Astrocyte of the cerebellum (primary cell): ENCODE measurements around the gene PCNT.

Experiments
- DNase-seq: peaks from one replicate; pipeline ENCODE4 v3.0.0-alpha.2; 2011; ENCODE audit warnings: low read depth
- H3K4me3 ChIP-seq: 2 replicates; pipeline ENCODE4 v1.5.1; 2011; ENCODE audit warnings: mild to moderate bottlenecking, low read depth, low read length, moderate library complexity
- in situ Hi-C: cut with HindIII; loops from 2 replicates; pipeline ENCODE4 v1.10.0; 2017; ENCODE audit warnings: low sequenced_read_pairs
- TF ChIP-seq, protein P1 (sequence below): IDR thresholded peaks from 2 replicates; pipeline ENCODE4 v1.5.1; 2012; ENCODE audit warnings: low read length, low read depth, moderate library complexity, mild to moderate bottlenecking; ENCODE audit errors: missing control alignments

Gene PCNT

DNA sequence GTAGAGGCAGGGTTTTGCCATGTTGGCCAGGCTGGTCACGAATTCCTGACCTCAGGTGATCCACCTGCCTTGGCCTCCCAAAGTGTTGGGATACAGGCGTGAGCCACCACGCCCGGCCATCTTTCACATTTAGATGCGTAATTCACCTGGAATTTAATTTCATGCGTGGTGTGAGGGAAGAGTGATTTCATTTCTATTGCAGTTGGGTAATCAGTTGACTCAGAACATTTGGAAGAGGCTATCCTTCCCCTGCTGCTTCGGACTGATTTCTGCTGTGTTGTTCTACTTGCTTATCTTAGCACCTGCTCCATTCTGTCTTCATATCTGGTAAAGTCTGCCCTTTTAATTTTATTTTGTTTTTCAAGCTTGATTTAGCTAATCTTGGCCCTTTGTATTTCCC lies 153.8 kb downstream of the PCNT start:
- H3K4me3 ChIP-seq = no peak overlapping the region
- TF ChIP-seq, protein P1, sequence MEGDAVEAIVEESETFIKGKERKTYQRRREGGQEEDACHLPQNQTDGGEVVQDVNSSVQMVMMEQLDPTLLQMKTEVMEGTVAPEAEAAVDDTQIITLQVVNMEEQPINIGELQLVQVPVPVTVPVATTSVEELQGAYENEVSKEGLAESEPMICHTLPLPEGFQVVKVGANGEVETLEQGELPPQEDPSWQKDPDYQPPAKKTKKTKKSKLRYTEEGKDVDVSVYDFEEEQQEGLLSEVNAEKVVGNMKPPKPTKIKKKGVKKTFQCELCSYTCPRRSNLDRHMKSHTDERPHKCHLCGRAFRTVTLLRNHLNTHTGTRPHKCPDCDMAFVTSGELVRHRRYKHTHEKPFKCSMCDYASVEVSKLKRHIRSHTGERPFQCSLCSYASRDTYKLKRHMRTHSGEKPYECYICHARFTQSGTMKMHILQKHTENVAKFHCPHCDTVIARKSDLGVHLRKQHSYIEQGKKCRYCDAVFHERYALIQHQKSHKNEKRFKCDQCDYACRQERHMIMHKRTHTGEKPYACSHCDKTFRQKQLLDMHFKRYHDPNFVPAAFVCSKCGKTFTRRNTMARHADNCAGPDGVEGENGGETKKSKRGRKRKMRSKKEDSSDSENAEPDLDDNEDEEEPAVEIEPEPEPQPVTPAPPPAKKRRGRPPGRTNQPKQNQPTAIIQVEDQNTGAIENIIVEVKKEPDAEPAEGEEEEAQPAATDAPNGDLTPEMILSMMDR = no peak
- no peak for DNase-seq
- in situ Hi-C loops = no loop called here

DNA sequence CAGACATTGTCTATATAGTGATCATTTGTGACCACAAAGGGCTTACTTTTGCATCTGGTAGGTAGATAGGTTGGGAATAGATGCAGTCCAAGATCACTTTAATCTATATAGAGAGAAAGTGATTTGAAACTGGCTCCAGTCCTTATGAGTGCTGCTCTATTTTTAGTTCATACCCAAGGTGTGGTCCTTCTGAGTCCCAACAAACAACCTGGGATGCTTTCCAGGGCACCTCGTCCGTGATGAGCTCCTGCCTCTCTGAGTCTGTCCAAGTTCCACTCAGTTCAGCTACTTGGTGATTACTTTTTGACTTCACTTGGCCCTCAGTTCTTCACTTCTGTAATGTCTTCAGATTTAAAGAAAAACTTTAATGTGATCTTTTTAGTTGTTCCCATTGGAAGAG lies 155.0 kb downstream of the PCNT start:
- in situ Hi-C loops = no loop called here
- no peak for DNase-seq
- TF ChIP-seq, protein P1 = no peak
- no peak overlapping the region for H3K4me3 ChIP-seq

DNA sequence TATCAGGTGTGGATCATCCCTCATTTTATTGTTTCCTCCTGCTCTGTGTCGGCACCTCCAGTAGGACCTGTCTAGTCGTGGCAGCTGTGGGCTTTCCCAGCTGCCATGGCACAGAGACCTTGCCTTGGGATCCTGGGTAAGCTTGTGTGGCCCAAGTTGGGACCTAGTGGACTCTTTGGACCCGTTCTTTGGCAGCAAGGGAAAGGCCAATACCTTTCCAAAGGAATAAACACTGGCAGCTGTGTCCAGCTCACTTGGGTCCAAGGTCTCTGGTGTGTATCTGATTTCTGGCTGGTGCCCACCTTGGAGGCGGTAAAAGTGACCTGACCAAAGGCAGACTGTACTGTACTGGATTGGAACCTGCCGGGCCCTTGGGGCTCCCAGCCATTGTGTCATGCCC lies 156.5 kb downstream of the PCNT start:
- in situ Hi-C loops = no loop called here
- DNase-seq = no peak
- no peak overlapping the region for H3K4me3 ChIP-seq
- TF ChIP-seq, protein P1 = no peak

DNA sequence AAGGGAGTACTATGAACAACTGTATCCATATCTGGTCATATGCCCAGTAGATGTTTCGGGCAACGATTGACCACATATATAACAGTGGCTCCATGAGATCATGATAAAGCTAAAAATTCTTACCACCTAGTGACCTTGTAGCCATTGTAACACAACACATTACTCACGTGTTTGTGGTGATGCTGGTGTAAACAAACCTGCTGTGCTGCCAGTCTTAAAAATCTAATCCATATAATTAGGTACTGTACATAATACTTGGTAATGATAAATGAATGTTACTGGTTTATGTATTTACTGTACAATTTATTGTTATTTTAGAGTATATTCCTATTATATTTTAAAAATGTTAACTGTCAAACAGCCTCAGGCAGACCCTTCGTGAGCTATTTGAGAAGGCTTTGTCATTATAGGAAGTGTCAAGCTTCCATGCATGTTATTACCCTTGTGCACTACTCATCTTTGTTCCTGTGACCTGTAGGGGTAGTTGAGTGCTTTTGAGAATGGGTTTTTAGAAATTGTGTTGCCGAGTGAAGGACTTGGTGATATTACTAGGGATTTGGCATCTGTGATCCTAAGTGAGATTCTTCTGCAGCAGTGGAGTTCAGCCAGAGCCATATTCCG lies 158.4 kb downstream of the PCNT start:
- TF ChIP-seq, protein P1 = no peak
- in situ Hi-C loops = no loop called here
- DNase-seq = no peak

DNA sequence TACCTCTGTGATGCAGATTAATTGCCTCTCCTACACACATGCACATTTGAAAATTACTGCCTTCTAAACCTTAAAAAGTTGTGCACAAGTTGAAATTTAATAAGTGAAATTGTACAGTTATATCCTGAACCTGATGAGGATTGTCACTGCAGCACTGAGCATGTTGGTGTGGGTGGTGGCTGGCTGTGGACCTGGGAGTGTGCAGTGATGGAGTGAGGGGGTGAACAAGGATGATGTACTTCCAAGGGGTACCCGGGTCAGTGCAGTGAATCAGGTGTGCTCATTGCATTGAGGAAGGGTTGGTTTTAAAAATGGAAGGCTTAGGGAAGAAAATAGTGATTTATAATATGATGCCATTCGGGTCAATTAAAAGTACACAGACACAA lies 158.9 kb downstream of the PCNT start:
- H3K4me3 ChIP-seq = no peak overlapping the region
- in situ Hi-C loops = no loop called here
- TF ChIP-seq, protein P1 = no peak
- DNase-seq = no peak

More for the DNA sequence above, 158.4 kb downstream of the PCNT start:
- no peak overlapping the region for H3K4me3 ChIP-seq

DNA sequence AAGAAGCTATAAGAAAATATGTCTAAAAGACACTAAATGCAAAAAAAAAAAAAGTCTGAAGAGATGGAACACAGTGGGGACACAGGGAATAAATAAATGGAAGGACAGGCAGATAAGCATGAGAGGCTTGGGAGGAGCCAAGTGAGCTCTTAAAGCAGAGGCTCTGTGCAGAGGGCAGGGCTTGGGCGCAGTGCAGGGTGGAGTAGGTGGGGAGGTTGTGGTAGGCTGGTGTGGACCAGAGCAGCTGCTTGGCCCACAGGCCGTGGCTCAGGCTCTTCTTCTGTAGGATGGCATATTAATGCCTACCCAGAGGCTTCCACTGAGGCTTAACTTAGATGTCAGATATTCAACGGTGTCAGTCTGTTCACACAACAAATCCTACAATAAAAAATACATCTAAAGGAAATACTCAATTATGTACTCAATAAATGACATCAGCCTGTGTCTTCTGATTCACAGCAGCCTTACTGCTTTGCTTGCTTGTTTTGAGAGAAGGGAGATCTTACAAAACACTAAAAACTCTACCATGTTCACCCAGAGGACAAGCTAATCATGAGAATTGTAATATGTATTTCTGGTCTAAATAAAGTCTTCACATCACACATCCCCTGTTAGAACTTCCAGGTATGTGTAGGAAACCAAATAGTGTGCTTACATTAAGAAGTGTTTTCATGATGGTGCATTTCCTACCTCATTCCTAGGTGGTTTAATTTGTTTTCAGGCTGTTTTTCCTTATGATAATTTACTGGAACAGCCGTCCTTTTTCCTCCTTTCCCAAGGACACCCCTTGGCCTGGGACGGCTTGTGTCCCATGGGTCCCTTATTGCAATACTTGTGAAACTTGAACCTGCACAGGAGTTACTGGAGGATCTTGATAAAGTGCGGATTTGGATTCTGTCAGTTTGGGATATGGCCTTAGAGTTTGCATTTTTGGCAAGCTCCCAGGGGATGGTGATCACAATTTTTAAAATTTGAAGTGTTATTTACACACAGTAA lies 159.6 kb downstream of the PCNT start:
- in situ Hi-C loops = no loop called here
- H3K4me3 ChIP-seq = no peak overlapping the region
- DNase-seq = no peak
- TF ChIP-seq, protein P1 = no peak
